Body of pancreas (tissue), 4 donors: ENCODE data around the gene FFAR4. TPM values are rescaled to one million over a fixed set of nuclear protein-coding genes. Genes with fewer than 3 reads are reported as not detected.

ENCODE experiments used
- ATAC-seq: fragments of 150-250 bp; one replicate; pipeline ENCODE4 v1.9.1; 2016
- DNase-seq, 4 donors: peaks; one replicate each; pipeline ENCODE4 v3.0.0-alpha.2; 2019
- H3K27ac ChIP-seq, 4 donors: fragments of 200-600 bp; sonication (generic); 1 replicate in 3 of 4; 2 replicates in 1 of 4; pipeline versions ENCODE4 v1.5.1 to v1.6.1; 2016 to 2019; ENCODE audit warnings: mild to moderate bottlenecking in 1 of 4, mixed read lengths in 1 of 4, moderate library complexity in 1 of 4
- H3K27me3 ChIP-seq, 2 donors: fragments of 200-600 bp; sonication (generic); one replicate each; pipeline ENCODE4 v1.6.0; 2016; ENCODE audit warnings: mild to moderate bottlenecking in 1 of 2
- H3K36me3 ChIP-seq, 2 donors: fragments of 200-600 bp; sonication (generic); replicated peaks in 1 of 2; 2 replicates each; pipeline ENCODE4 v1.5.1; 2016; ENCODE audit warnings: low read depth in 2 of 2; ENCODE audit not compliant: insufficient read depth in 1 of 2
- H3K4me1 ChIP-seq: fragments of 200-600 bp; sonication (generic); one replicate; pipeline ENCODE4 v1.6.0; 2016
- H3K4me3 ChIP-seq, 2 donors: fragments of 200-600 bp; sonication (generic); 1 replicate in 1 of 2; 2 replicates in 1 of 2; pipeline ENCODE4 v1.5.1; 2016 to 2019
- H3K9me3 ChIP-seq, 3 donors: fragments of 200-600 bp; sonication (generic); 1 replicate in 2 of 3; 2 replicates in 1 of 3; pipeline ENCODE4 v1.5.1; 2016
- CTCF ChIP-seq, 7 experiments: fragments of 450-650 bp in 4 of 7; fragments of 200-600 bp in 3 of 7; sonication (generic) in 3 of 7; IDR thresholded peaks; one replicate each; pipeline ENCODE4 v1.5.1; 2016 to 2019; ENCODE audit warnings: antibody characterized with exemption in 7 of 7
- POLR2A ChIP-seq, 3 donors: fragments of 450-650 bp; IDR thresholded peaks; one replicate each; pipeline ENCODE4 v1.6.1; 2016; ENCODE audit warnings: antibody characterized with exemption in 3 of 3, mild to moderate bottlenecking in 2 of 3
- WGBS, 2 donors: methylation state at CpG; one replicate each; pipeline ENCODE4 v1.1.5; 2017; 5-methylcytosine and 5-hydroxymethylcytosine counted together
- intact Hi-C: fragments of 100-400 bp; cut with DNase I; formaldehyde crosslinking; loops from one replicate; pipeline ENCODE4 v1.15.1; 2023
- total RNA-seq, 2 donors: library from RNA; depleted of rRNA; stranded (reverse); fragments of >200 nt; gene quantifications; one replicate each; pipeline ENCODE4 v1.1.0, GENCODE V29; 2016

The FFAR4 gene
- total RNA-seq, 2 donors from 2014 or later = 0.78 to 2.3 TPM

GRCh38 chr10:93576888-93577287, 10.4 kb downstream of the FFAR4 start:
- TF ChIP-seq POLR2A (IDR thresholded peaks at IDR 0.05) = no peak
- no peak for TF ChIP-seq CTCF (IDR thresholded peaks at IDR 0.05)
- H3K9me3 ChIP-seq = peaks cover 0 to 5% (median 0%) of the 10 kb centered on the region in 3 donors
- no peak for ATAC-seq
- 59 to 61% methylated on average over 3 of the region's 3 CpGs for WGBS, 2 donors
- H3K27me3 ChIP-seq = no peaks in the 10 kb centered on the region
- H3K36me3 ChIP-seq = no peaks in the 10 kb centered on the region
- no peak overlapping the region for H3K4me3 ChIP-seq
- H3K27ac ChIP-seq = no peak overlapping the region
- DNase-seq = no peak
- peaks cover 17% of the 10 kb centered on the region for H3K4me1 ChIP-seq
- intact Hi-C loops = no loop called here

GRCh38 chr10:93577565-93577964, 11.1 kb downstream of the FFAR4 start:
- 88 to 91% methylated on average over 3 of the region's 3 CpGs for WGBS, 2 donors
- DNase-seq (no peak), ATAC-seq (no peak)
- no peak overlapping the region for H3K4me3 ChIP-seq
- H3K27me3 ChIP-seq = no peaks in the 10 kb centered on the region
- intact Hi-C loops = no loop called here
- H3K36me3 ChIP-seq = no peaks in the 10 kb centered on the region
- H3K4me1 ChIP-seq = peaks cover 11% of the 10 kb centered on the region
- peaks cover 0 to 5% (median 0%) of the 10 kb centered on the region in 3 donors for H3K9me3 ChIP-seq
- H3K27ac ChIP-seq = no peak overlapping the region
- TF ChIP-seq POLR2A (IDR thresholded peaks at IDR 0.05) (no peak), CTCF (IDR thresholded peaks at IDR 0.05) (no peak)

- Histone ChIP-seq H3K27me3 (no peaks in the 10 kb centered on the region), H3K27ac (no peak overlapping the region), H3K9me3 (peaks cover 0 to 5% (median 0%) of the 10 kb centered on the region in 3 donors), H3K4me3 (no peak overlapping the region), H3K36me3 (no peaks in the 10 kb centered on the region), H3K4me1 (peaks cover 4% of the 10 kb centered on the region)
- intact Hi-C loops = no loop called here
- TF ChIP-seq POLR2A (IDR thresholded peaks at IDR 0.05) (no peak), CTCF (IDR thresholded peaks at IDR 0.05) (no peak)
- 46 to 56% methylated on average over 7 of the region's 7 CpGs for WGBS, 2 donors
- ATAC-seq (peak; percentile 38), DNase-seq (no peak)
These were observed 12.6 kb downstream of the FFAR4 start for GRCh38 chr10:93579089-93579488.

- H3K4me3 ChIP-seq = no peak overlapping the region
- DNase-seq = no peak
- intact Hi-C loops = no loop called here
- no peak for TF ChIP-seq POLR2A (IDR thresholded peaks at IDR 0.05)
- no peak for TF ChIP-seq CTCF (IDR thresholded peaks at IDR 0.05)
- H3K27ac ChIP-seq = no peak overlapping the region
- H3K27me3 ChIP-seq = no peaks in the 10 kb centered on the region
- no peaks in the 10 kb centered on the region for H3K36me3 ChIP-seq
- H3K9me3 ChIP-seq = peaks cover 0 to 5% (median 0%) of the 10 kb centered on the region in 3 donors
- no peaks in the 10 kb centered on the region for H3K4me1 ChIP-seq
- WGBS, 2 donors = 65 to 71% methylated on average over 3 of the region's 3 CpGs
- ATAC-seq = no peak
These were observed 13.7 kb downstream of the FFAR4 start for GRCh38 chr10:93579985-93580711.

GRCh38 chr10:93580828-93581227, 14.4 kb downstream of the FFAR4 start:
- Histone ChIP-seq H3K4me3 (no peak overlapping the region), H3K27ac (no peak overlapping the region), H3K36me3 (no peaks in the 10 kb centered on the region), H3K27me3 (no peaks in the 10 kb centered on the region), H3K9me3 (peaks cover 0 to 5% (median 0%) of the 10 kb centered on the region in 3 donors), H3K4me1 (no peaks in the 10 kb centered on the region)
- ATAC-seq = no peak
- intact Hi-C loops = no loop called here
- WGBS, 2 donors = 25 to 39% methylated on average over 6 of the region's 6 CpGs
- TF ChIP-seq POLR2A (IDR thresholded peaks at IDR 0.05) (no peak), CTCF (IDR thresholded peaks at IDR 0.05) (no peak)
- DNase-seq = no peak
